Stimulated activated CD8-positive, alpha-beta memory T cell treated with anti-CD3 and anti-CD28 coated beads, Interleukin-7, amount 100 ng/mL, for 4 hours (primary cell): Measurements from ENCODE around the gene RNF150.

ENCODE experiments used
- DNase-seq, 2 donors: peaks; one replicate each; pipeline ENCODE4 v3.0.0-alpha.2; 2020; ENCODE audit warnings: low read depth in 2 of 2

Gene RNF150

GRCh38 chr4:141132072-141132708 lies 1.1 kb downstream of the RNF150 start:
- no peak for DNase-seq

- no peak for DNase-seq
These were observed 1.6 kb downstream of the RNF150 start for GRCh38 chr4:141131723-141132071.

GRCh38 chr4:141130947-141131605 lies 2.2 kb downstream of the RNF150 start:
- DNase-seq, result no peak

- no peak for DNase-seq
These were observed 5.4 kb downstream of the RNF150 start for GRCh38 chr4:141127884-141128283.

- no peak for DNase-seq
These were observed 6.5 kb downstream of the RNF150 start for GRCh38 chr4:141126769-141127168.

GRCh38 chr4:141124224-141124623 lies 9.0 kb downstream of the RNF150 start:
- DNase-seq, result no peak

- DNase-seq, result no peak
These were observed 11.4 kb downstream of the RNF150 start for GRCh38 chr4:141121768-141122454.

- DNase-seq, result no peak
These were observed 12.2 kb downstream of the RNF150 start for GRCh38 chr4:141121101-141121500.

- DNase-seq, result no peak
These were observed 13.2 kb downstream of the RNF150 start for GRCh38 chr4:141120036-141120593.

- no peak for DNase-seq
These were observed 14.2 kb downstream of the RNF150 start for GRCh38 chr4:141119071-141119470.

- DNase-seq, result no peak
These were observed 14.9 kb downstream of the RNF150 start for GRCh38 chr4:141118381-141118780.

- DNase-seq, result no peak
These were observed 15.3 kb downstream of the RNF150 start for GRCh38 chr4:141117935-141118334.

- no peak for DNase-seq
These were observed 23.3 kb downstream of the RNF150 start for GRCh38 chr4:141109983-141110382.

- DNase-seq, result no peak
These were observed 25.3 kb downstream of the RNF150 start for GRCh38 chr4:141107927-141108326.

GRCh38 chr4:141102367-141102766 lies 30.9 kb downstream of the RNF150 start:
- no peak for DNase-seq

GRCh38 chr4:141101511-141101910 lies 31.8 kb downstream of the RNF150 start:
- DNase-seq, result no peak

- DNase-seq, result no peak
These were observed 33.9 kb downstream of the RNF150 start for GRCh38 chr4:141099326-141099725.

GRCh38 chr4:141098163-141098562 lies 35.1 kb downstream of the RNF150 start:
- no peak for DNase-seq

GRCh38 chr4:141090473-141090872 lies 42.8 kb downstream of the RNF150 start:
- DNase-seq, result no peak

GRCh38 chr4:141081921-141082395 lies 51.3 kb downstream of the RNF150 start:
- DNase-seq, result no peak

GRCh38 chr4:141080668-141081067 lies 52.6 kb downstream of the RNF150 start:
- DNase-seq, result no peak

GRCh38 chr4:141079393-141079930 lies 53.8 kb downstream of the RNF150 start:
- no peak for DNase-seq
